Measurements from ENCODE around the gene NSD1. TPM values are rescaled to one million over a fixed set of nuclear protein-coding genes. Genes with fewer than 3 reads are reported as not detected.

The NSD1 gene
- total RNA-seq, 1 donor from 2014 or later: 178 TPM

DNA sequence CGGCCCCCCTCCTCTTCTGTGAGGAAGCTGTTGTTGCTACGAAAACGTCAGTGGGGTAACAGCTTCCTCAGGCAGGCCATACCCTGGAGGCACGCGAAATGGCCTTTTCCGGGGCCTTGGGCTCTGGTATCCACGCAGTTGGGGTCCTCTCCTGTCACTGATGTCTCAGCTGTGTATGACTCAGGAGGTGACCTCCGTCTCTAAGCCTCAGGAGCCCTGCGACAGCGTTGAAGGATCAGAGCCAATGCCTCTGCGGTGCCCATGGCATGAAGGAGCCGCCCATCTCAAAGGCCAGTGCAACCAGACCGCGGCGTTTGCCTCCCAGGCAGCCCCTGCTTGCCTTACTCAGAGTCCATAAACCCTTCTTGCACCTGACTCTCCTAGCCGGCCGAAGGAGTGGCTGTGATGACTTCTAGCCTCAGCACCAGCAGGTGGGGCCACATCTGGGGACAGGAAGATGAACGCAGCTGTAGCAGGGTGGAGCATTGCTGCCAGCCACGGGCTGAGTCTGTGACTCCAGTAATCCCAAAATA lies 179.1 kb downstream of the NSD1 start:
- peak overlapping the region; percentile 69 for H3K27ac Mint-ChIP-seq
- H3K27me3 Mint-ChIP-seq: no peaks in the 10 kb centered on the region
- peak overlapping the region; percentile 67 for H3K4me3 Mint-ChIP-seq (ENCODE audit: low read depth)
- TF ChIP-seq, protein P1, sequence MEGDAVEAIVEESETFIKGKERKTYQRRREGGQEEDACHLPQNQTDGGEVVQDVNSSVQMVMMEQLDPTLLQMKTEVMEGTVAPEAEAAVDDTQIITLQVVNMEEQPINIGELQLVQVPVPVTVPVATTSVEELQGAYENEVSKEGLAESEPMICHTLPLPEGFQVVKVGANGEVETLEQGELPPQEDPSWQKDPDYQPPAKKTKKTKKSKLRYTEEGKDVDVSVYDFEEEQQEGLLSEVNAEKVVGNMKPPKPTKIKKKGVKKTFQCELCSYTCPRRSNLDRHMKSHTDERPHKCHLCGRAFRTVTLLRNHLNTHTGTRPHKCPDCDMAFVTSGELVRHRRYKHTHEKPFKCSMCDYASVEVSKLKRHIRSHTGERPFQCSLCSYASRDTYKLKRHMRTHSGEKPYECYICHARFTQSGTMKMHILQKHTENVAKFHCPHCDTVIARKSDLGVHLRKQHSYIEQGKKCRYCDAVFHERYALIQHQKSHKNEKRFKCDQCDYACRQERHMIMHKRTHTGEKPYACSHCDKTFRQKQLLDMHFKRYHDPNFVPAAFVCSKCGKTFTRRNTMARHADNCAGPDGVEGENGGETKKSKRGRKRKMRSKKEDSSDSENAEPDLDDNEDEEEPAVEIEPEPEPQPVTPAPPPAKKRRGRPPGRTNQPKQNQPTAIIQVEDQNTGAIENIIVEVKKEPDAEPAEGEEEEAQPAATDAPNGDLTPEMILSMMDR (IDR thresholded peaks at IDR 0.05; ENCODE audit: unreplicated experiment): no peak
- H3K9me3 Mint-ChIP-seq (ENCODE audit: low read depth): no peaks in the 10 kb centered on the region
- DNase-seq (ENCODE audit: low spot score, unreplicated experiment): no peak
- peaks cover 12% of the 10 kb centered on the region for H3K4me1 Mint-ChIP-seq (ENCODE audit: low read depth)
- peaks cover 4% of the 10 kb centered on the region for H3K36me3 Mint-ChIP-seq (ENCODE audit: insufficient read depth)

DNA sequence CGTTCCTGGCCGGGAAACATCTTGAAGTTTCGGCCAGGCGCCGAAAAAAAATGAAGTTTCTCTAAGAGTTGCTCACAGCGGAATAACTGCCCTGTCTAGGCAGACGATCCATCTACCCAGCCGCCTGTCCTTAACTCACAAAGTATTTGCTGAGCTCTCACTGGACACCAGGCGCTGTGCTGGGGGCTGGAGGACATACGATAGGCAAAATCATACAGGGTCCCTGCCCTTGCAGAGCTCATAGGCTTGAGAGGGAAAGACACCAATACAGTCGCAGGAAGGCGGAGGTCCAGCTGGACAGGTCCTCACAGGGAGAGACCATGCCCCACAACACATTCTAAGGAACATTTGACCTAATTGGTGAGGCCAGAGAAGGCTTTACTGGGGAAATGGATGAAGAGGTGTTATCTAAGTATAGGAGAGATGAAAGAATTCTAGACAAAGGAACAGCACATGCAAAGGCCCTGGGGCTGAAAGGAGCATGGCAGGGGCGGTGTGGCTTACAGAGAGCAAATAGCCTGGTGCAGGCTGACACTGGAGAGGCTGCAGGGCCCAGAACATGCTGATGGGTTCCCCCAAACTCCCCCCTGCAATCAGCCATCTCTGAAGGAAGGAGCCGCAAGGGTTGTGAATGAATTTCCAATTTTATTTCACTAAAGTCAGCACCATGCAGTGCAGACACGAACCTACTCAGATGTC lies 180.1 kb downstream of the NSD1 start:
- peak overlapping the region; percentile 69 for H3K27ac Mint-ChIP-seq
- no peak overlapping the region for H3K4me3 Mint-ChIP-seq (ENCODE audit: low read depth)
- H3K4me1 Mint-ChIP-seq (ENCODE audit: low read depth): peaks cover 18% of the 10 kb centered on the region
- TF ChIP-seq, protein P1 (IDR thresholded peaks at IDR 0.05; ENCODE audit: unreplicated experiment): no peak
- no peaks in the 10 kb centered on the region for H3K27me3 Mint-ChIP-seq
- peaks cover 5% of the 10 kb centered on the region for H3K36me3 Mint-ChIP-seq (ENCODE audit: insufficient read depth)
- DNase-seq (ENCODE audit: low spot score, unreplicated experiment): no peak
- no peaks in the 10 kb centered on the region for H3K9me3 Mint-ChIP-seq (ENCODE audit: low read depth)

DNA sequence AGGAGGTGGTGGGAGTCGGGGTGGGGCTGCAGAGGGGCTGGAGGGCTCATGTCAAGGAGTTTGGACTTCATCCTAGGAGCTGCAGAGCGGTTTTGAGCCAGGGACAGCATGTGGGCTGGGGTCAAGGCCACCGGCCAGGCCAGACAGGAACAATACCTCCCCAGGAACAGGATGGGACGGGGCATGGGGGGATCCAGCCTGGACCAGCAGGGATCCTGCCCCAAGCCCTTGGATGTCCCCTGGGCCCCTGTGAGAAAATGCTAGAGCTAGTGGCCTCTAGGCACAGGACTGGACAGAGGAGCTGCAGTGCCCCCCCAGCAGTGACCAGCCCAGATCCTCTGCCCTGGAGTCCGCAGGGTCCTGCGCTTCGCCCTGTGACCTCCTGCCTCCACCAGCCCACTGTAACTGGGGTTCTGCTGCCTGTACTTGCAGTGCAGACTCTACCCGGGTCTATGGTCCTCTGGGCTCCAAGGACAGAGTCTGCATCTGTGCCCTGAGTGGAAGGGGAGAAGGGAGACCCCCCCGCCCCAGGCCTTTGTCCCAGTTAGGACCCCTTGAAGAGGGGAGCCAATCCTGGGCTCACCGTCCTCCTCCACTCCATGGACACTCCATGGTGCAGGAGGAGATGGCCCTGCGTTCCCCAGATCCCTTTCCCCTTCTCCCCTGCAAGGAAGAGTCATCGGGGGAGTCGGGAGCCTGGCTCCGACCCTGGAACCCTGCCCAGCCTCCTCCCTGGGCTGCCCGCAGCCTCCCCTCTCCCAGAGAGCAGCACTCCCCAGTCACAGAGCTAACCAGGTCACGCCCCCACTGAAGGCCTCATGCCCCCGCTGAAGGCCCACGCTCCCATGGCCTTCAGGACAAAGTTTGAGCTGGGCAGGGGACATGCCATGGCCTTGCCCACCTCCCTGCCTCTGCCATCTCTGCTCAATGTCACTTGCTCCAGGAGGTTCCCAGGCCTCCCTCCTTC lies 181.1 kb downstream of the NSD1 start:
- Mint-ChIP-seq H3K4me1 (ENCODE audit: low read depth) (peaks cover 18% of the 10 kb centered on the region), H3K9me3 (ENCODE audit: low read depth) (no peaks in the 10 kb centered on the region), H3K4me3 (ENCODE audit: low read depth) (no peak overlapping the region), H3K36me3 (ENCODE audit: insufficient read depth) (peaks cover 5% of the 10 kb centered on the region), H3K27me3 (no peaks in the 10 kb centered on the region), H3K27ac (no peak overlapping the region)
- TF ChIP-seq, protein P1 (IDR thresholded peaks at IDR 0.05; ENCODE audit: unreplicated experiment): no peak
- DNase-seq (ENCODE audit: low spot score, unreplicated experiment): no peak

DNA sequence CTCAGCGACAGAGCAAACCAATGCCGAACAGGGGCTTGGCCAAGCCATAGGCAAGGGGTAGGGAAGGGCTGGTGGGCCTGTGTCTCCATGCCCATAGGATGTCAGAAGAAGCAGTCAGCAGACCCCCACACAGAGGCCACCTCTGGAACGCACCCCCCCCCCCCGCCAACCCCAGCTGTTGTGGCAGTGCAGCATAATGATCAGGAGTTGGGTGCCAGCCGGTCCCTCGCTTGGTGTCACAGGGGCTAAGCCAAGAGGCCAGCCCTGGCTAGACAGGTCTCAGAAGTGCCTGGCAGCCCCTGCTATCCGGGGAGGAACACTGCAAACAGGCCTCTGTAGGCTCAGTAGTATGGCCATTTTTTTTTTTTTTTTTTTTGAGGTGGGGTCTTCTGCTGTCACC lies 181.8 kb downstream of the NSD1 start:
- no peak overlapping the region for H3K27ac Mint-ChIP-seq
- no peaks in the 10 kb centered on the region for H3K27me3 Mint-ChIP-seq
- DNase-seq (ENCODE audit: low spot score, unreplicated experiment): no peak
- peaks cover 15% of the 10 kb centered on the region for H3K4me1 Mint-ChIP-seq (ENCODE audit: low read depth)
- TF ChIP-seq, protein P1 (IDR thresholded peaks at IDR 0.05; ENCODE audit: unreplicated experiment): no peak
- H3K36me3 Mint-ChIP-seq (ENCODE audit: insufficient read depth): peaks cover 5% of the 10 kb centered on the region
- H3K9me3 Mint-ChIP-seq (ENCODE audit: low read depth): no peaks in the 10 kb centered on the region
- no peak overlapping the region for H3K4me3 Mint-ChIP-seq (ENCODE audit: low read depth)

DNA sequence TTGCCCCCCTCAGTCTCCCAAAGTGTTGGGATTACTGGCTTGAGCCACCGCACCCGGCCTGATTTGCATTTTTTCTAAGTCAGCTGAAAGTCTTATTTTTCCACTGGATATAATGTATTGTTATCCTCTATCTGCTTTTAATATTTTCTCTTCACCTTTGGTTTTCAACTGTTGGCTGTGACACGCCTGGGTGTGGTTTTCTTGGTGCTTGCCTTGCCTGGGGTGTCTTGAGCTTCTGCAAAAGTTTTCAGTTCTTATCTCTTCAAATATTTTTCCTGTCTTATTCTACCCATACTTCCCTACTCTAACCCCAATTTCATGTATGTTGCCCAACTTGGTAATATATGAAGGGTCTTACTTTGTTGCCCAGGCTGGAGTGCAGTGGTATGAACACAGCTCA lies 182.4 kb downstream of the NSD1 start:
- TF ChIP-seq, protein P1 (IDR thresholded peaks at IDR 0.05; ENCODE audit: unreplicated experiment): no peak
- H3K9me3 Mint-ChIP-seq (ENCODE audit: low read depth): no peaks in the 10 kb centered on the region
- no peak for DNase-seq (ENCODE audit: low spot score, unreplicated experiment)
- no peak overlapping the region for H3K27ac Mint-ChIP-seq
- peaks cover 10% of the 10 kb centered on the region for H3K4me1 Mint-ChIP-seq (ENCODE audit: low read depth)
- H3K4me3 Mint-ChIP-seq (ENCODE audit: low read depth): no peak overlapping the region
- H3K36me3 Mint-ChIP-seq (ENCODE audit: insufficient read depth): peaks cover 5% of the 10 kb centered on the region
- no peaks in the 10 kb centered on the region for H3K27me3 Mint-ChIP-seq

Data from progenitor cell of endocrine pancreas (in vitro differentiated cells).